Measurements from ENCODE around the gene OR3A3. TPM values are rescaled to one million over a fixed set of nuclear protein-coding genes. Genes with fewer than 3 reads are reported as not detected.
"Not testable (repeated sequence)": the region's sequence is repeated elsewhere in the genome, so short reads cannot be mapped to it uniquely, and the experiment has no call there.

Gene OR3A3
- total RNA-seq = not detected in 2 replicates
- not detected for polyA plus RNA-seq (2012)

DNA sequence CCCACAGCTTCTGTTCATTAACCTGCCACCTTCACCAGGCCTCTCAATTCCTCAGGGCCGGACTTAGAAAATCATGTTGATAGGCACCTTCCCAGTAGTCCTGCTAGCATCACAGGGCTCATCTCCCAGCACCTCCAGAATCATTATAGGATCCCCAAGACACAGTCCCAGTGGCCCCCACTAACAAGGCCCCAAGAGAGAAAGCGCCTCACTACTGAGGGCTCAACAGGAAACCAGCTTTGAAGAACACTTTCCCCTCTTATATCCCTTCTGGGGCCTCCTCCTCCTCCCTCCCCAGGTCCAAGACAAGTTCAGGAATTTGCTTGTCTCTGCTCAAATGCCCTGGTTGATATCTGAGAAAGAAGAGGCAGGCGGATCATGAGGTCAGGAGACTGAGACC lies at the start of gene OR3A3:
TSS of gene OR3A3 (plus strand) at position 301 of the 400 bp plus-strand sequence.
- no peak for DNase-seq (ENCODE audit: low read depth)

DNA sequence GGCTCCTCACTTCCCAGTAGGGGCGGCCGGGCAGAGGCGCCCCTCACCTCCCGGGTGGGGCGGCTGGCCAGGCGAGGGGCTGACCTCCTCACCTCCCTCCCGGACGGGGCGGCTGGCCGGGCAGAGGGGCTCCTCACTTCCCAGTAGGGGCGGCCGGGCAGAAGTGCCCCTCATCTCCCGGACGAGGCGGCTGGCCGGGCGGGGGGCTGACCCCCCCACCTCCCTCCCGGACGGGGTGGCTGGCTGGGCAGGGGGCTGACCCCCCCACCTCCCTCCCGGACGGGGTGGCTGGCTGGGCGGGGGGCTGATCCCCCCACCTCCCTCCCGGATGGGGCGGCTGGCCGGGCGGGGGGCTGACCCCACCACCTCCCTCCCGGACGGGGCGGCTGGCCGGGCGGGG lies 40.0 kb upstream of the OR3A3 start:
- not testable (repeated sequence) for DNase-seq (ENCODE audit: low read depth)

DNA sequence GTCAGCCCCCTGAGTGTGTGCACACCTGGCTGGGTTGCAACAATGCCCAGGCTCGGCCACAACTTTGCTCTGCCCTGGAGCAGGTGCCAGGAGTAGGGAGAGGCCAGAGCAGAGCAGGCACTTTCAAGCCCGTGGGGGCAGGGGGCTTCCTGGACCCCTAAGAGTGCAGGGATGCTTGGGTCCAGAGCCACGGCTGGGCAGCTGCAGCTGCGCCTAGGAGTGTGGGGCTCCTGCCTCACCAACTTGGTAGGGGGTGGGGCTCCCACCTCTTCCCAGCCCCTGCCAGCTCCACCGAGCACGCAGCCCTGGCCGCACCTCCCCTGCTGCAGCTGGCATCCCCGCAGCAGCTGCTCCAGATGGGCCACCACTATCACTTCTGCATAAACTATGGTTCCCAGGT lies 32.8 kb upstream of the OR3A3 start:
- DNase-seq (ENCODE audit: low read depth) = no peak

DNA sequence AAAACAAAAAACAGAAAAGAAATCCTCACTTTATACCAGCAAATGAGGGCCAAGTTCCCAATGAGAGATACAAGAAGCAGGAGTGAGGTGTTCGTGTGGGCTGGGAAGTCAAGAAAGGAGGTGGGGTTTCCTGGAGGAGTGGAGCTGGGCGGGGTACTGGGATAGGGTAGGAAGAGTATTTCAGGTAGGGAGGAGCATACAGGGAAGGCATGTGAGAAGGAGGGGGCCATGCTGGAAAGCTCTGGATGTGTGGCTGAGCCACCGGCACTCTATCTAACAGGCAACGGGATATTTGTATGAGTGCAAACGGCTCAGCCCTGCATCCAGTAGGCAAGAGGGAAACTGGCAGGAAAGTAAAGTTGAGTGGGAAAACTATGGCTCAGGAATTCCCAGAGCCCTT lies 29.2 kb upstream of the OR3A3 start:
- no peak for DNase-seq (ENCODE audit: low read depth)

DNA sequence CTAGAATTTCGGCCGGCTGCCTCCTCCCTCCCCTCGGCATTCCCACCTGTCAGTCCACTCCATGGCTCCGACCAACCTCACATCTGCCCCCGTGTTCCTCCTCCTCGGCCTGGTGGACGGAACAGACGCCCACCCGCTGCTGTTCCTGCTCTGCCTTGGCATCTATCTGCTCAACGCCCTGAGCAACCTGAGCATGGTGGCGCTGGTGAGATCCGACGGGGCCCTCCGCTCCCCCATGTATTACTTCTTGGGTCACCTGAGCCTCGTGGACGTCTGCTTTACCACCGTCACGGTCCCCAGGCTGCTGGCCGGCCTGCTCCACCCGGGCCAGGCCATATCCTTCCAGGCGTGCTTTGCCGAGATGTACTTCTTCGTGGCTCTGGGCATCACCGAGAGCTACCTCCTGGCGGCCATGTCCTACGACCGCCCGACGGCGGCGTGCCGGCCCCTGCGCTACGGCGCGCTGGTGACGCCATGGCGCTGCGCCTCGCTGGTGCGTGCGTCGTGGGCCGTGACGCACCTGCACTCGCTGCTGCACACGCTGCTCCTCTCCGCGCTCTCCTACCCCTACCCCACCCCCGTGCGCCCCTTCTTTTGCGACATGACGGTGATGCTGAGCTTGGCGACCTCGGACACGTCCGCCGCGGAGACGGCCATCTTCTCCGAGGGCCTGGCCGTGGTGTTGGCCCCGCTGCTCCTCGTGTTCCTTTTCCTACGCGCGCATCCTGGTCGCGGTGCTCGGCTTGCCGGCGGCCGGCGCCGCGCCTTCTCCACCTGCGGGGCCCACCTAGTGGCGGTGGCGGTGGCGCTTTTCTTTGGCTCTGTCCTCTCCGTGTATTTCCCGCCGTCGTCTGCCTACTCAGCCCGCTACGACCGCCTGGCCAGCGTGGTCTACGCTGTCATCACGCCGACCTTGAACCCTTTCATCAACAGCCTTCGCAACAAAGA lies 25.0 kb upstream of the OR3A3 start, which contains the start of gene OR3A2:
TSS of gene OR3A2 (minus strand) at position 440 of the 948 bp plus-strand sequence.
- no peak for DNase-seq (ENCODE audit: low read depth)

DNA sequence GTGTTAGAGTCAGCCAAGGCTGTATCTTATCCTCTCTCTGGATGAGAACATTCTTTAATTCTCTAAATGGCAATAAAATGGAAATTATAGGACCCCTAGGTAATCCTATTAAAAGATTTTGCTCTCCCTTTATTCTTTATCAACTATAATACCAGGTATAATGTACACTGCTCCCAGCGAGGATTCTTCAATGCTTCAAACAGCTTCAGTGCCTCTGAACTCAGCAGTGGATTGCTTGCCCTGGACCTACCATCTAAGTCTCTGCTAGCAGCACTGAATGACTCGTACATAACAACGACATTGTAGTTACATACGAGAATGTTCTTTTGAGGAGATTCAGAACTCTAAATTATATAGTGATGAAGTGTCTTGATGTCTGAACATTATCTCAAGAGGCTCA lies 21.4 kb upstream of the OR3A3 start:
- no peak for DNase-seq (ENCODE audit: low read depth)

DNA sequence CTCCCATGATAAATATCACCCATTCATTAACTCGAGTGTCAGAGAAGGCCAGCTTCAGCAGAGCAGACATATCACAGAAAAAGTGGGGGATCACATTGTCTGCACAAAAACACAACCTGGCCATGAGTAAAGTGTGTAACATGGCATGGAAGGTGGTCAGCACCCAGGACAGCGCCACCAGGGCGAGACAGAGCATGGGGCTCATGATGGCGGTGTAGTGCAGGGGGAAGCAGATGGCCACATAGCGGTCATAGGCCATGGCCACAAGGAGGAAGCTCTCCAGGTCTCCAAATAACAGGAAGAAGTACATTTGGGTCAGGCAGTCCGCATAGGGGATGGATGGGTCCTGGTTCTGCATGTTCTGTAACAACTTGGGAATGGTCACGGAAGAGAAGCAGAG lies 13.4 kb upstream of the OR3A3 start:
- peak; percentile 1 for DNase-seq (ENCODE audit: low read depth)

DNA sequence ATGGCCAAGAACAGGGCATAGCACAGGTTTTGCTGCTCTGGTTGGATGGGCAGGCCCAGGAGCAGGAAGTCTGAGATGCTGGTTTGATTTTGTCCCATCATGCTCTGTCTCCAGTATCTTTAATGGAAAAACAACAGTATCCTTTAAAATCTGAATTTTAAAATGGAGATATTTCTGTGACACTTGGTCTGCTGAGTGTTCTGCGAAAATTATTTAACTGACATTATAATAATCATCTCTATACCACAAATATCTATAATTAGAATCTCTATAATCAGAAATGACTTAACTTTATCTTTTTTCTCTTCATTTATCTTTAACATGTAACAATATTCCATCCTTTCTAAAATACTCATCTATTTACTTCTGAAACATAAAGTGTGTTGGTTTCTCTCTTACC lies 12.9 kb upstream of the OR3A3 start, which contains the start of gene OR1E1:
TSS of gene OR1E1 (minus strand) at position 101 of the 400 bp plus-strand sequence. CDS start at position 101, 0 bp downstream.
- no peak for DNase-seq (ENCODE audit: low read depth)

DNA sequence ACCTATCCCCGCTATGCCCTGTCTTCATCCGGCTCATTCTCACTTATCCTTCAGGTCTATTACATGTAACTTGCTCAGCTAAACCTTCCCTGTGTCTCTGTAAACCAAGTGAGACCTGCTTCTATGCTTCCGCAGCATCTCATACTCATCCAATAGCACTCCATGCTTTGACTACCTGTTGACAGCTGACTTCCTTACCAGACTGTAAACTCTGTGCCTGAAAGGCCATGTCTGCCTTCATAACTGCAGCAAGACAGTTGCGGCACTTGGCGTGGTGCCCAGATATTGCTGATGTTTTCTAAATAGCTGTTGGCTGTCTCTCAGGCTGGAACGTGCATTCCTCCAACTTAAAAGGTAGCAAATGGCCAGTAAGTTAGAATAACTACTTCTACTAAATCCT lies 11.1 kb upstream of the OR3A3 start:
- peak; percentile 2 for DNase-seq (ENCODE audit: low read depth)

DNA sequence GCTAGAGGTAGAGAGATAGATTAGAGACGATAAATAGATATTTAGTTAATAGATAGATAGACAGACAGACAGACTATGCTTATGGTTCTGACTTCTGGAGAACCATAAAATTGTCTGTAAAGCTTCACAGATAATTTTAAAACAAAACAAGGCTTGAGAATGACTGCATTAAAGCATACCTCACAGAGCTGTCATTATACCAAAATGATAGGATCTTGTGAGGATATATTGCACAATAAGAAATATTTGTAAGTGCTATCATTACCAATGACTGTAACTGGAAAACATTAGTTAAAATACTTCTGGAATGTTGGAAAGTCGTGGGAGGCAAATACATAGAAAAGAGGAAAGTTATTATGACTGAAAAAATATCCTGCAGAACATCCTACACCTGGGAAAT lies 9.4 kb upstream of the OR3A3 start:
- no peak for DNase-seq (ENCODE audit: low read depth)

DNA sequence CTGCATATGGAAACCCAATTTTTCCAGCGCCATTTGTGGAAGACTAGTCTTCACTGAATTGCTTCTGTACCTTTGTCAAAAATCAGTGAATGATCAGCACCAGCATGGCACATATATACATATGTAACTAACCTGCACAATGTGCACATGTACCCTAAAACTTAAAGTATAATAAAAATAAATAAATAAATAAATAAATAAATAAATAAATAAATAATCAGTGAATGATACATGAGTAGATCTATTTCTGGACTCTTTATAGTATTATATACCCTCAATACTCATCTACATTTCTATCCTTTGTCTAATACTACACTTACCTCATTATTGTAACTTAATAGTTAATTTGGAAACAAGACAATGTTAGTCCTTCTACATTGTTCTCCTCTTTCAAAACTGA lies 7.3 kb upstream of the OR3A3 start:
- not testable (repeated sequence) for DNase-seq (ENCODE audit: low read depth)

DNA sequence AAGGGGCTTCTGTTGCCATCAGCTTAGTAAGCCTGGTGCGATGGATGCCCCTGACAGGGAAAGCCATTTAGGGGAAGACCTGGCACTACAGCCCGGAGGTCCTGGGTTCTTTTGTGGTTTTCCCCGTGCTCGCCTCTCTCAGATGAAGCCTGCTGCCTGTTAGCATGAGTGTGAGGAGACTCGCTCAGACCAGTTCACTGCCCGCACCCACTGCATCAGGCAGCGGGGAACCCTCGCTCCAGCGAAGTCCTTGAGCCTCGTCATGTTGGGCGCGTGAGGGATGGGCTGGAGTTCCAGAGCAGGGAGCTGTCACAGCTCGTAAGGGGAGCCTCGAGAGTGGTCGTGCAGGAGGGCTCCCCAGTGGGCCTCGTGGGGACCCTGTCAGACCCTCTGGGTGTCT lies 1.0 kb downstream of the OR3A3 start:
- DNase-seq (ENCODE audit: low read depth) = not testable (repeated sequence)

DNA sequence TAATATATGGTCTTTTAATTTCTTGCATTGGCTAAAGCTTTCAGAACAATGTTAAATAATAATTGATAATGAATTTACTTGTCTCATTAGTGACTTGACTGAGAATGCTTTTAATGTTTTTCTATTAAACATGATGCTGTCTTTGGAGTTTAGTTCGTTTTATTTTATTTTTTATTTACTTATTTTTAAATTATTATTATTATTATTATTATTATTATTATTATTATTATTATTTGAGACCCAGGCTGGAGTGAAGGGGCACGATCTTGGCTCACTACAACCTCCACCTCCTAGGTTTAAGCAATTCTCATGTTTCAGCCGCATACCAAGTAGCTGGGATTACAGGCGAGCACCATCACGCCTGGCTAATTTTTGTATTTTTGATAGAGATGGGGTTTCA lies 4.4 kb downstream of the OR3A3 start:
- no peak for DNase-seq (ENCODE audit: low read depth)

DNA sequence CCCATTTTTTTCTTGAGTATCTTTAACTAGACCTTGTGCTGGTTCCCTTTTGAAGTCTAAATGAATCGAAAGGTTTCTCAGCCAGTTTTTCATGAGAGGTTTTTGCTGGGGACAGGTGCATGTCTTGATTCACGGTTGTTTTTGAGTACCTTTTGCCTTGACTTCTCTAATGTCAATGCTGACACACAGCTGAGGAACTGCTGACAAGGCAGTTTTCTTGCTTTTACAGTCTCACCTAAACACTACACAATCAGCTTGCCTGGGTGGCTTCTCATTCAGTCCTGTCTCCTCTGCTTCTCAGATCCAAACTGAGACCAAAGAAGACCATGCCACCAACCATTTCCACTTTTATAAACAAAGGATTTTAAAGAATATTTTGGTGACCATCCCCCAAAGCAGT lies 7.1 kb downstream of the OR3A3 start:
- DNase-seq (ENCODE audit: low read depth) = no peak

DNA sequence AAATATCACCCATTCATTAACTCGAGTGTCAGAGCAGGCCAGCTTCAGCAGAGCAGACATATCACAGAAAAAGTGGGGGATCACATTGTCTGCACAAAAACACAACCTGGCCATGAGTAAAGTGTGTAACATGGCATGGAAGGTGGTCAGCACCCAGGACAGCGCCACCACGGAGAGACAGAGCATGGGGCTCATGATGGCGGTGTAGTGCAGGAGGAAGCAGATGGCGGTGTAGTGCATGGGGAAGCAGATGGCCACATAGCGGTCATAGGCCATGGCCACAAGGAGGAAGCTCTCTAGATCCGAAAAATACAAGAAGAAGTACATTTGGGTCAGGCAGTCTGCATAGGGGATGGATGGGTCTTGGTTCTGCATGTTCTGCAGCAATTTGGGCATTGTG lies 22.0 kb downstream of the OR3A3 start:
- peak; percentile 2 for DNase-seq (ENCODE audit: low read depth)

DNA sequence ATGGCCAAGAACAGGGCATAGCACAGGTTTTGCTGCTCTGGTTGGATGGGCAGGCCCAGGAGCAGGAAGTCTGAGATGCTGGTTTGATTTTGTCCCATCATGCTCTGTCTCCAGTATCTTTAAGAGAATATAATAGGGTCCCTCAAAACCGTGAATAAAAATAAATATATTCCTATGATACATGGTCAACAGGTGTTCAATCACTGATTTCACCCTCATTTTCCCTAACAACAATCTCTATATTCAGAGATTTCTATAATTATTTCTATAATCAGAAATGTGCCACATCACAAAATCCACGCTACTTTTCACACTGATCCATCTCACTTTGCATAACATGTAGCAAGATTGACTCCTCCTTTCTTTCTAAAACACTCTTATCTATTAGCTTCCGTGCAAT lies 22.6 kb downstream of the OR3A3 start, which contains the start of gene OR1E2:
TSS of gene OR1E2 (minus strand) at position 101 of the 400 bp plus-strand sequence. CDS start at position 101, 0 bp downstream.
- no peak for DNase-seq (ENCODE audit: low read depth)

DNA sequence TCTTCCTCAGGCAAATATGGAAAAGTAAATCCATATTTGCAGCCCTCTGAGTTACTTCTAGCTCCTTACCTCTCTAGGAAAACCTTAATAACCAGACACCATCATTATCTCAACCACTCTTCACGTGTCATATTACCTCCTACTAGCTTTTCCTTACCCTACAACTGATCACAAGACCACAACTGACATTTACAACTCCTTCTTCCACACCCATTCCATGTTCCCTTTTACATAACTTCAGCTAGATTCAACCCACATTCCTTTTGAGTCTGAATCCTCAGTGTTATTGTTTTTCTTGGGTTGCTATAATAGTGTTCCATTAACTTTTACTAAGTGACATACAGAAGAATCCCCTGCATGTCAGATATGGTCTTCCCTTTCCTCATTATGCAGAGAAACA lies 27.2 kb downstream of the OR3A3 start:
- no peak for DNase-seq (ENCODE audit: low read depth)

DNA sequence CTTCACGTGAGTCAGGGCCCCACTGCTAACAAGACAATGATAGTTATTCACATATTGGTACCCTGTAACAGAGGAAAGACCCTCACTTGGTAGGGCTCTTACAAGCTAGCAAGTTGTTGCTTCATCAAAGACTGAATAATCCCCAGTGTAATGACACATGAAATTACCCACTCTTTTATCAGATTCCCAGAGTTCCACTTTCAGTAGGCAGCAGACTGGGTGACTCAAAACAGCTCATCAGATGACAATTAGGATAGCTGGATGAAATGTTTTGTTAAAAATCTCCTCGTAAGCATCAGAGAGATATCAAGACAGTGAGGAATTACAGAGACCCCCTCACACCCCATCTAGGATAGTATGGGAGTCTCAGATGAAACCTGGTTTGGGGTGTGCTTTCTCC lies 29.3 kb downstream of the OR3A3 start:
- DNase-seq (ENCODE audit: low read depth) = no peak

DNA sequence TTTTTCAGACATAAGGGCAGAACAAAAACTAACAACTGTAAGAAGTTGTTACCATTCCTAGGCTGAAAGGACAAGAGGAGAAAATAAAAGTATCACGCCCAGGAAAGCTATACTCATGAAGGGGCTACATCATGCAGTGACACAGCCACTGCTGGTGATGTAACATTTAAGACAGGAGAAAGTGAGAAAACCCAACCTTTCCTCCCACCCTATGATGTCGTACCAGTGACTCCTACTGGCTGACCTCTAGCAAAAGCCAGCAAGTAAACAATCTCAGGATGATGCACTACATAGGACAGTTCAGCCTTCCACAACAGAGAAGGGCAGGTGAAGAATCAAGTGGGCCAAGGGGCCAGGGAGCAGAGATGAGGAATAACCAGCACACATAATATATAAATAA lies 36.5 kb downstream of the OR3A3 start:
- DNase-seq (ENCODE audit: low read depth) = no peak

DNA sequence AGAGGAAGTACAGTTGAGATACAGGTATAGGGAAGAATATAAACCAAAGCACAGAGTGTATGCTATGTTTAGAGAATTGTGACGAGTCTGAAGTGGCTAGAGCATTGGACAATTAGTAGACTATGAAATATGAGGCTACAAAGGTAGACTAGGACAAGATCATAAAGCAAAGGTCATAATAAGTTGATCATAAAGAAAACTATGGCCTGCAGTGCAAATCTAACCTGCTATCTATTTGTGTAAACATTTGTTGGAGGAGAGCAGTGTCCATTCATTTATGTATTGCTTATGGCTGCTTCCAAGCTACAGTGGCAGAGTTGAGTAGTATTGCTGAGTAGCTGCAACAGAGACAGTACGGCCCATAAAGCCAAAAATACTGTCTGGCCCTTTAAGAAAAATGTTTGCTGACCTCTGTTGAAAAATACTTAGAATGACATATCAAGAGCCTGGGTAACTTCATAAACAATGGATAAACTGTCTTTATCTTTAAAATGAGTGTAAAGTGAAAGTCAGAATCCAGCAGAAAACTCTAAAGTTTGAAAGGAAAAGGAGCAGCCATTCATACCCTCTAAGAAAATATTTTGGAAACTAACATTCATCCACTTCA lies 37.0 kb downstream of the OR3A3 start:
- peak; percentile 1 for DNase-seq (ENCODE audit: low read depth)

DNA sequence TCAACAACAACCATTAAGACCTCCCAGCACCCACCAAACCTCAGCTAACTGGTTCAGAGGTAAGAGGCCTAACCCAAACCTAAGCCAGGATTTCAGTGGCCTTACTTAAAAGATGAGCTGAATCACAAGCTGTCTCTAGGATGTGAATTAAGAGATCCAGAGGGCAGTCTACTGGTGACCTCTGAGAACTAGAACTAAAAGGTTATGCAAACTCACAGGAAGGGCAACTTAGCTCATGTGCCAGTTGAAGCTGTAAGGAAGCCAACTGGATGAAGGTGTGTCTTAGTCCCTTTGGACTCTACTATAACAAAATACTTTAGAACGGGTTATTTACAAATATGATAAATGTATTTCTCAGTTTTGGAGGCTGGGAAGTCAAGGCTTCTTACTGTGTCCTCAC lies 55.2 kb downstream of the OR3A3 start:
- not testable (repeated sequence) for DNase-seq (ENCODE audit: low read depth)

DNA sequence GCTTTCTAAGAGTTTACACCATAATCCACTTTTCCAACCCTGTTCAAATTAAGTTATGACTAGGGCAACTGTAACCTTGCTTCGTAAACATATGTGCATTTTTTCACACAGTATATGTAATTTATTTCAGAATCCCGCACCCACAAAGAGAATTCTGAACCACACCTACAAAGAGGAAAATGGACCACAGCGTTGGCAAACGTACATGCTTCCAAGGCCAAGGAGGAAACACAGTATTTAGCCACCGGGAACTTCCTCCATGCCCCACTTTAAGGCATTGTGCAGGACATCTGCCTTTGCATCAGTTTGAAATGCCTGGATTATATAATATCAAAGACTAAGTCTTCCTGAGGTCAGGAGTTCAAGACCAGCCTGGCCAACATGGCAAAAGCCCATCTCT lies 58.4 kb downstream of the OR3A3 start:
- DNase-seq (ENCODE audit: low read depth) = no peak

All from myocyte (in vitro differentiated cells).